GM18517 (cell line): Measurements from ENCODE around the gene ZNF606.

Experiments
- ATAC-seq: cut with Tn5 transposase; IDR thresholded peaks from one replicate; pipeline ENCODE4 v1.9.1; 2021; ENCODE audit warnings: mild to moderate bottlenecking, moderate library complexity; ENCODE audit not compliant: unreplicated experiment

Gene ZNF606

DNA sequence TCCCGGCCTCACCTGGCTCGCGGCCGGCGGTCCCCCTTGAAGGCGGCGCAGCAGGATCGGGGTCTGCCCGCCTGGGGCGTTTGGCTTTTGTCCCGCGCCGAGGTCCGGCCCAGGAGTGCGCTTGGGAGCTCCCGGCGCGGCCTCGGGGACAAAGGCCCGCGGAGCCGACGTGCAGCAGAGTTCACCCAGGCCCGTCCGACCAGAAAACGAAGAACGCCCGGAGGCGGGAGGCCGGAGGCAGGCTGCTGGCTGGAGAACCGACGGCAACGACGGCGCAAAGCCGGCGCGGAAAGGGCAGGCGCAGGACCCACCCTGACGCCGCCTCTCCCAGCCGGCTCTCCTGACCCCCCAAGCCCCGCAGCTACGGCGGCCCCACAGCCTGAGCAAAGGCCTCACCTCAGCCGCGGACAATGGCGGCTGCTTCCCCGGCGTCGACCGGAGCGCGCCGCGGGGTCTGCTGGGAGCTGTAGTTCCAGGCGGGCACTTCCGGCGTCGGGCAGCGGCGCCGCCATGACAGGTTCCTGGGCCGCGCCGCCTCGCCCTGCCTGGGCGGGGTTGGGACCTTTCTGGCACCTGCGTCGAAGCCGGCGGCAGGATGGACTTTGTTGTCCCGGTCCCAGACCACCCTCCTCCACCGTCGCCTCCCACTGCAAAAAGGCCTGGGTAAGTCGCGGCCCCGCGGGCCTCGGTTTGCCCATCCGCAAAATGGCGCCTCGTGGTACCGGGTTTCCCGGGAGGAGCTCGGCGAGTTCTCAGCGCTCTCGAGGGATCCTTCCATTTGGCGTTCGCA is at the start of gene ZNF606:
Gene ZNF606, minus strand, starts transcription at position 437 of the 790 bp plus-strand sequence. CDS start 1,501 bp downstream, outside the sequence.
- peak; percentile 83 for ATAC-seq

DNA sequence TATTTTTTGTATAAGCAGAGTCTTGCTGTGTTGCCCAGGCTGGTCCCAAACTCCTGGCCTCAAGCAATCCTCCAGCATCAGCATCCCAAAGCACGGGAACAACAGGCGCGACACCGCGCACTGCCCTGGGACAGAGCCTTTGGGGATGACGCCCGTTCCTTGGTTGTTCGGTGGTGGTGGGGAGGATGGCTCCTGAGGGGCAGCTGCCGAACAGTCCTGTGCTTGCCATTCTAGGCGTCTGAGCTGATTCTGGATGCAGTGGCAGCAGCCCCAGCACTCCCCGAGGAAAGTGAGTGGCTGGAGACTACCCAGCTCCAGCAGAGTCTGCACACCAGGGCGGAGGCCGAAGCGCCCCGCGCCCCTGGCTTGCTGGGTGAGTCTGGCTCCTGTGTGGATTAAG is 49.6 kb upstream of the ZNF606 start:
- no peak for ATAC-seq

DNA sequence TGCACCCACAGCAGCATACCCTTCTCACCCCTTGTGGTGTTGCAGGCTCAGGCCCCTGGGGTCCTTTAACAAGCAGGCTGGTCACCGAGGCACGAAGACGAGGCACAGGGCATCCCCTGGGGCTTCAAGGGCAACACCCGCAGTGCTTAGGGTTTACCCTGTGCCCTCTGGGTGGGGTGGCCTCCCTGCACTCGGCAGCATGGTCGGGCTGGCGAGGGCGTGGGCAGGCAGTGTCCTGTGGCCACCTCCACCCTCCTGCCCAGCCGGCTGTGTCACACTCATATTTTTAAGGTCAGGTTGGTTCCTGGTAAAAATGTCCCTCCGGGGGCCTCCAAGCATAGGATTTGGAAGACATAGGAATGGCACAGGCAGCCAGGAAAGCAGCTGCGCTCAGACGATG is 45.1 kb upstream of the ZNF606 start:
- ATAC-seq: no peak

DNA sequence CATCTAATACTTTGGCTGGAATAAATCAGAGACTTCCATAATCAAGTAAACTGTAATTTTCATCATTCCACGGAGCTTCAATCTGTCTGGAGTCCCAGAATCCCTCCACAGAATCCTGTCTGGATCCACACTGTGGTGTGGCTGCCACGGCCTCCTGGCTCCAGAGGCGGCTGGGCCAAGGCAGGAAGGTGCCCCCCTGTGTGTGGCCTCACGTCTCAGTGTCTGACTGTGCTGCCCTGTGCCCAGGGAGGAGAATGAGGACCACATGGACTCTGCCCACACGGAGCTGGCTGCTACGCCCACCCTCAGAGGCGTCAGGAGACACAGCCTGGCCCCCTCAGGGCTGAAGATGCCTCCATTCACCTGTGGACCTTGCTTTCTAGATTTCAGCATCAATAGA is 44.2 kb upstream of the ZNF606 start:
- no peak for ATAC-seq

DNA sequence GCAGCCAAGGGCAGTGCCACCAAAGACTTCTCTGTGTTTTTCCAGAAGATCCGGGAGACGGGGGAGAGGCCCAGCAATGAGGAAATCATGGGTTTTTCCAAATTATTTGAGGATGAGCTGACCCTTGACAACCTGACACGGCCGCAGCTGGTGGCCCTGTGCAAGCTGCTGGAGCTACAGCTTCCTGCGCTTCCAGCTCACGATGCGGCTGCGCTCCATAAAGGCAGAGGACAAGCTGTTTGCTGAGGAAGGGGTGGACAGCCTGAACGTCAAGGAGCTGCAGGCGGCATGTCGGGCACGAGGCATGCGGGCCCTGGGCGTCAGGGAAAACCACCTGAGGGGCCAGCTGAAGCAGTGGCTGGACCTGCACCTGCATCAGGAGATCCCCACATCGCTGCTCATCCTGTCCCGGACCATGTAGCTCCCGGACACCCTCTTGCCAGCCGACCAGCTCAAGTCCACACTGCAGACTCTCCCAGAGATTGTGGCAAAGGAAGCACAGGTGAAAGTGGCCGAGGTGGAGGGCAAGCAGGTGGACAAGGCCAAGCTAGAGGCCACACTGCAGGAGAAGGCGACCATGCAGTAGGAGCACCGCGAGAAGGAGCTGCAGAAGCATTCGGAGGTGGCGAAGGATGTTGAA is 42.9 kb upstream of the ZNF606 start:
- no peak for ATAC-seq

DNA sequence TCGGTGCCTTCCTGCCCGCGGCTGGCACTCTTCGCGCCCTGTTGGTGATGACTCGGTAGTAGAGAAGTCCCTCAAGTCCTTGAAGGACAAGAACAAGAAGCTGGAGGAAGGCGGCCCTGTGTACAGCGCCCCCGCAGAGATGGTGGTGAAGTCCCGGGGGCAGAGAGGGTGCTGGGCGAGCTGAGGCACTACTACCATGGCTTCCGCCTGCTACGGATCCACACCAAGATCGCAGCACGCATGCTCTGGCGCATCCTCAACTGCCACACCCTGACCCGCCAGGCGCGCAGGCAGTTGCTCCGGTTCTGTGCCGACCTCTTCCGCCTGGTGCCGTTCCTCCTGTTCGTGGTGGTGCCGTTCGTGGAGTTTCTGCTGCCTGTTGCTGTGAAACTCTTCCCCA is 42.3 kb upstream of the ZNF606 start:
- ATAC-seq: no peak

DNA sequence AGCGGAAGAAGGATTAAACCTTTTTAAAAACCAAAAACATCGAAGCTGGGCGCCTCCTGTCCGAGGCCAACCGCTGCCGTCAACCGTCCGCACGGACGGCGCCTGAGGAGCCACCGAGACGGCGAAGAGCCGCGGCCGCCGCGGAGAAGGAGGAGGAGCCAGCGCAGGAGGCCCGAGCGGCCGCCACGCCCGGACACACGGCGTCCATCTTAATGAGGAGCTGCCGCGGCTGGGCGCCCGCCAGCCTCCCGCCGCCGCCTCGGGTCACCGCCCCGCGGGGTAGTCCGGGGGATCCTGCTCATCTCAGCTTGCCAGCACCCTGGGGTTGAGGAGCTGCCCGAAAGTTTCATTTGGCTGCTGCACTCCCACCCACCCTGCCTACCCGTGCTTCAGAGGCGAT is 41.8 kb upstream of the ZNF606 start:
- no peak for ATAC-seq

GRCh38 chr19:58042495-58043340 is 40.1 kb upstream of the ZNF606 start:
- no peak for ATAC-seq

GRCh38 chr19:58040751-58041525 is 38.3 kb upstream of the ZNF606 start:
- no peak for ATAC-seq

DNA sequence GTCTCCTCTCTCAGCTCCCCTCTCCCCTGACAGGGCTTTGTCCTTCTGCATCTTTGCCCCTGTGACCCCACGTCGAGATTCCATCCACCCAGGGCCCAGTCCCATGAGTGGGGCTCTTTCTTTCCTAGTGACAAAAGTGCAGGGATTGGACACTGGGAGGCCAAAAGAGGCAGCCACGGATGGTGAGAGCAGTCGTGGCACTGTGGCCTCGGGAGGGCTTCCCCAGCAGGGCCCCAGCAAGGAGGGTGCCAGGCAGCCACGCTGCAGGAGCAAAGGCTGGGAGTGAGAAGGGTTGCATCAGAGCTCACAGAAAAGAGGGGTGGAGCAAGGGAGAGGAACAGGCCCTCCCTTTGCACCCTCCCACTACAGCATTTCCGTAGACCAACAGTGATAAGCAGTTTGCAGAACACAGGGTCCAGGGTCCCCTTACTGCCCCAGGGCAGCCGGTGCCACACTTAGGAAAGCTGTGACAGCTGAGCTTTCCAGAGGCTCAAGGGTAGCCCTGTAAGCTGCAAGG is 36.1 kb upstream of the ZNF606 start:
- ATAC-seq: no peak

GRCh38 chr19:58037927-58038687 is 35.5 kb upstream of the ZNF606 start:
- no peak for ATAC-seq

DNA sequence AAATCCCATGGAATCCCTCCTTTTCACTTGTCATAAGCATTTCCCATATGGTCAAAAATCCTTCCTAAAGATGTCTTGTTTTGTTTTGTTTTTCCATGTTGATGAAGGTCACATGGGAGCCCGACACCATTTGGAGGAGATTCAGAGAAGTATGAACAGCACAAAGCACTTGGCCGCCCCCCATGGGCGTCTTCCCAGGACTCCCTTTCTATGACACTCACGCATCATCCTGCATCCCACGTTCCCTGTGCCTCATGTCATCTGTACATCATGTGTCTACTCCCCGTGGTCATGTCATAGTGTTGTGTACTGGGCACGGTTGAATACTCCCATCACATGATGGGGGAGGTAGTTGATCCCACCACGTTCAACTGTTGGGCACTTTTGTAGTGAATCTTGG is 33.2 kb upstream of the ZNF606 start:
- no peak for ATAC-seq

- no peak for ATAC-seq
Measured at GRCh38 chr19:58034477-58034793, 31.8 kb upstream of the ZNF606 start.

DNA sequence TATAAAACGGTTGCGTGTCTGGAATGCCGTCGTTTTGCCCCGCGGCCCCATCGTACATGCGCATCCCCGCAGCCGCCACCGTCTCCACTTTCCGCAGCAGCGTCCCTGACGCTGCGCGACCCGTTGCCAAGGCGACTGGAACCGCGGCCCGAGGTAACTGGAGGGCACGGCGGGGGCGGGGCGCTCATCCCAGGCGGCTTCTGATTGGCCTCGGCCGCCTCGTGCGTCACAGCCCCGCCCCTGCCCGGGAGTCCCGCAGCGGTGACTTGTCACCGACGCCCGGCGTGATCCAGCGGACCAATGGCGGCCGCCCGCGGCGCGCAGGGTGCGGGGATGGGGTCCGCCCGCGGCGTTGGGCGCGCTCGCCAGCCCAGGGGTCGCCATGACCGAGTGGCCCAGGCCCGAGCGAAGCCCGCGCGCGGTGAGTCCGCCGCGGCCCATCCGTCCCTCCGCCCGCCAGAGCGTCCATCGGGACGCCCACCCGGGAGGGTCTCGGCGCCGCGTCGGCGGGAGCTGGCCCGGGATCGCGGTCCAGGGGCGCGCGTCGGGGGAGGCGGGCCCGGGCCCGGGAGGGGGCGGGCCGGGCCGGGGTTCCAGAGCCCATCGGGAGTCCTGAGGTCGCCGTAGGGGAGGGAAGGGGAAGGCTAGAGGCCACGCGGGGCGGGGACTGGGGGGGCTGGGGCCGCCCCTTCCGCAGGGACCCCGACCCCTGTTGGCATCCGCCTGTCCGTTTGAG is 31.3 kb upstream of the ZNF606 start, which contains the start of gene ZSCAN1:
Gene ZSCAN1, plus strand, starts transcription at position 285 of the 736 bp plus-strand sequence. CDS start 3,812 bp downstream, outside the sequence.
- ATAC-seq: no peak

DNA sequence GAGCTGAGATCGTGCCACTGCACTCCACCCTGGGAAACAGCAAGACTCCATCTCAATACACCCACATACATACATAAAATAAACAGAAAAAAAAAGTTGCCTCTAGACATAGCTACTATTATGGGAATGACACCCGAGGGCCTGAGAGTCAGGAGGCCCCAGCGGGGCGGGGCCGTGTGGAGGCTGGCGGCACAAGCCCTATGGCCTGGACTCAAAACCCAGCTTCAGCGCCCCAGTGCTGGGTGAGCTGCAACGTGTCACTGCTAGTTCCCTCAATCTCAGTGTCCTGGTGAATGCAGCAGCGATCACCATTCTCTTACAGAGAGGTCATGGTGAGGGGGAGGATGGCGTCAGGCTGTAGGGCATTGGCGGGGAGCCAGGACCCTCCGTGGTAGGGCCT is 22.0 kb upstream of the ZNF606 start:
- no peak for ATAC-seq

GRCh38 chr19:58022283-58022660 is 19.7 kb upstream of the ZNF606 start:
- no peak for ATAC-seq

DNA sequence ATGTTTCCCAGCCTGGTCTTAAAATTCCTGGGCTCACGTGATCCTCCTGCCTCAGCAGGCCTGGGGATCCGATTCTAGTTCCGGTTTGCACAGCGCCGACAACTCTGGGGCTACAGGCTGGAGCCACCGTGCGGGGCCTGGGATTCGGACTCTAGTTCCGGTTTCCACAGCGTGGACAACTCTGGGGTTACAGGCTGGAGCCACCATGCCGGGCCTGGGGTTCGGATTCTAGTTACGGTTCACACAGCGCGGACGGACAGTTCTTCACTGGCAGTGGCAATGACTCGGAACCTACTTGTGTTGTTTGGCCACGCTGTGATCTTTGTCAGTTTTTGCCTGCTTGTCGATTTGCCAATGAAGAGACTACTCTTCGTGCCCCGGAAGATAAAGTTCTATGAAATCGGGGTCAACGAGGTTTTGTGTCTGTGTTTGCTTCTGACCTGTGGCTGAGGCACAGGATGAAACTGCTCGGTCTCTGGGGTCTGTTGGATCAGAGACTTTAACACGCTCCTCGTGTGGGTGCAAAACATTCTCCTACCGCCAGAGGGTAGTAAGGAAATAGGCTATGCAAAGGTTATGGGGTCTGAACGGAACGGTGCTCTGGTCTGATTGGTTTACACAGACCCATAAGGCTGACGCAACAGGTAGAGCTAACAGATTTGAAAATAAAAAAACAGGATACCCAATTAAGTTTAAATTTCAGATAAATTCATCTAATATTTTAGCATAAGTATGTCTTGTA is 19.1 kb upstream of the ZNF606 start:
- no peak for ATAC-seq

DNA sequence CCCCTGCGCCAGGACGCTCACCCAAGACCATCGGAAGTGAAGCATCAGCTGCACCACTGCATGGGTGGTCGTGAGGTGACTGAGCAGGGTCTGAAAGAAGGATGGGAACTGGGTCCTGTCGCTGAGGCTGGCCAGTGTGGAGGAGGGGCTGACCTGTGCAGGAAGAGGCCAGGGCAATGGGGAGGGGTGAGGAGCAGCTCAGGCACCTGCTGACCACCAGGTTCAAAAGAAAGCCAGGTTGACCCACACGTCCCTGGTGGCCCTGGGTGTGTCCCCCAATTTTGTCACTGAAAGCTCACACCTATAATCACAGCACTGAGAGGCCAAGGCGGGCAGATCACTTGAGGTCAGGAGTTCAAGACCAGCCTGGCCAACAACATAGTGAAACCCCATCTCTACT is 17.5 kb upstream of the ZNF606 start:
- no peak for ATAC-seq

DNA sequence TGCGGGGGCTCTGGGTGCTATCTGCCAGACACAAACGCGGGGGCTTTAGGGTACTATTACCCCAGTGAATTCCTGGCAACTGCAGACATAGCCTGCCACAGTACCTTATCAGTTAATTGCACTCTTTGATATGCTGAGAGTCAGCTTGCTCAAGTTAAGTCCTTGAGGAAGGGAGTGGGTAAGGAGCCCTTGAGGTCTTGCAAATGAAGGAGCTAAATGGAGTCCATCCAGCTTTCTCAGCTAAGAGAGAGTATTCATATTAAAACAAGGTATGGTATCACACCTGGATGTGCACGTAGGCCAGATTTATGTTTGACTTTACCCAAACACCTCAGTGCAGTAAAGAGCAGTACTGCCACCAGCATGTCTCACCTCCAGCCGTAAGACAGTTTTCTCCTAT is 11.5 kb upstream of the ZNF606 start:
- ATAC-seq: no peak
